Measurements from ENCODE around the gene KATNAL1.

The KATNAL1 gene

DNA sequence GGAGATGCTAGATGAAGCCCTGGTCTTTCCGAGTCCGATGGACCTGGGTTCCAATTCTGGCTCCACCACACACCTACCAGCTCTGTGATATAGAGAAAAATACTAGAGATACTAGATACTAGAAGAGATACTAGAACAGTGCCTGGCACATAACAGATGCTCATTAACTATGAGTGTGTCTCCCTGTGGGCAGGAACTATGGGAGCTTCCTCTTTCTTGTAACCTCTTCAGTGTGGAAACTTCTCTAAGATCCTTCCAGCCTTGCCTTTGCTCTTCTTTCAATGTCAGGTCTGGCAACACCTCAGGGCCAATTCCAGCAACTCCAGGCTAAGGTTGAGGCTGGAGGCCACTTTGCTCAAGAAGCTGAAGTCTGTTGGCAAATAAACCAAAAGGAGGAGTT is 143.9 kb downstream of the KATNAL1 start:
- no peak for DNase-seq (ENCODE audit: low read depth in 2 of 2)

DNA sequence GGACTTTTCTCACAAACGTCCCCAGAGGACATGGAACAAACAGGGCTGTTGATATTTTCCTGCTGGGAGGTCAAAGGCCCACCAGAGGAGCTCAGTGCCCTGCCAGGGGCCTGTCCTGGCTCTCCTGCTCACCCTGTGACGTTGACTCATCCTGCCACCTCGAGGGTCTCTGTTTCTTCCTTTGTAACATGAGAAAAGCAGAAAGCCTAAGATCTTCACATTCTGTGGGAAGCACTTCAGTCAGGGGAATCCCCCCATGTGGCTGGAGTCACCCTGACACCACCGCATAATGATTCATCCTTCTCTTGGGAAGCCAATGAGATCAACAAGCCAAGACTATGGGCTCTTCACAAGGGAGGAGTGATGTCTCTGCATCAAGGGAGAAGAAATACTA is 147.9 kb downstream of the KATNAL1 start:
- DNase-seq (ENCODE audit: low read depth in 2 of 2) = peak; percentile 24 to 28

DNA sequence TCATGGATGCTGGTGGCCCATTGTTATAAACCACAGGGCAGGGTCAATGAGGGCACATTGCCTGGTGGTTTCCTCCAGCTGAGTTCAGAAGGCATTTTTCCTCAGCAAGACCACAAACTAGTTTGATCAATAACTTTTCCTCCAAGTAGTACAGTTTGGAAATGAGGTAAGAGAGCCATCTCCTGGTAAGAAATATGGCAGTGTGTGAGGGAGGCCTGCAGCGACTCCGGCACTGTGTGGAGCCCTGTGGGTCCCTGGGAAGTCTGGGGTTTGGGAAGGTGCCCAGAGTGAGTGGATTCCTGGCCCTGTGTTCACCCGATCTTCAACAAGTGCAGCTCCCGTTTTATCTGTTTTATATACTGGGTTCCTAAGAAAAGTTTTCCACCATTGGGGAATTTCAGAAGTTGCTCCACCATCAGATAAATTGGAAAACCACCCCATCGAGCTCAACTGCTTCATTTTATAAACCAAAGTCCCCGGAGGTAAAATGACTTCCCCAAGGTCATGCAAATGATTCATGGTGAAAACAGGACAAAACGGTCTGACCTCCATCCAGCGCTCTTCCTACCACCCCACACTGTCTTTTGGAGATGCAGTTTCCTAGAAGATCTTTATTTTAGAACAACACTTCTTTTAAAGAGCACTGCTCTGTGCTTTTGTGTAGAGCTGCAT is 148.4 kb downstream of the KATNAL1 start:
- DNase-seq (ENCODE audit: low read depth in 2 of 2) = no peak

DNA sequence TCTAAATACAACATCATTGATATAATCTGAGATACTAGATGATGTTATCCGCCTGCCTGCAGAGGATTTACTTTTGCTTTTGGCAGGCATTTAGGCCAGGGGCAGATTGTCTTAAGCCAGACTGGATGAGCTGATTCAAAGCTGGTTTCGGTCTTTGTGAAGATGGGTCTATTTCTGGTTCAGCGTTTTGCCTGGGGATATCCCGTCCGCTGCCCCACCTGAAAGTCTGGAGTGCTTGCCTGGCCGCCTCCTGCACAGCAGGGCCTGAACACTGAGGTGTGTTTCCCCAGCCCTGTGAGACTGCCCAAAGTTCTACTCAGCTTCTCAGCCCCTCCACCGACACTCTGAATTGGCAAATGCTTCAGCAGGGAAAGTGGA is 149.7 kb downstream of the KATNAL1 start:
- no peak for DNase-seq (ENCODE audit: low read depth in 2 of 2)

DNA sequence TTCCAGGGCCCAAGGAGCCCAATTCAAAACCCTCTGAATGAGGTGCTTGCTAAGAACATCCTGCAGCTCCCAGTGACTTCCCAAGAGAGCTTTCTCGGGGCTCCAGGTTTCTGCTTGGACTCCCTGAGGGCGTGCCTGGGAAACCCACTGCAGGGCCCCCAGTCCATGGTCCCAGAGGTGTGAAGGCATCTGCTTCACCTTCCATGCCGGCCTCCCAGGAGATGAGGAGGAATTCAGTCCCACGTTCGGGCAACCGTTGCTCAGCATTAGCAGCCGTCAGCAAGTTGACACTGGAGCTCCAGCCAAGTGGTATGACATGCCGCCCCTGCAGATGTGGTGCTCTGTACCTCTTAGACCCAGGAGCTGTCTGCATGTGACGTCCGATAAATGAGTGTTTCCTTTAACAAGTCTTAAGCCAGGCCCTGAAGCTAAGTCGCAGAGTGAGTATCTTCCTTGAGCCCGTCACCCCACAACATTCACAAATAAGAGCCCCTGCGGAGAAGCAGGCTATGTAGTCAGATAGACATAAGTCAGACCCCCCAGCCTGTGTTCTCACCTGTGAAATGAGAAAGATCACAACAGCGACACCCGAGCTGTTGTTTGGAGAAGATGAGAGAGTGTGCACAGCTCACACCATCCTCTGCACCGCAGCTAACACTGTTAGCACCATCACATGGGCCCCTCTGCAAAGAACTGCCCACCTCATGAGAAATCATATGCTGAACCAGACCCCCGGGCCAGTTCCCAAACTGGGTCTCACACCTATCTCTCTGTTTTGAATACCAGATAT is 150.3 kb downstream of the KATNAL1 start:
- no peak for DNase-seq (ENCODE audit: low read depth in 2 of 2)

DNA sequence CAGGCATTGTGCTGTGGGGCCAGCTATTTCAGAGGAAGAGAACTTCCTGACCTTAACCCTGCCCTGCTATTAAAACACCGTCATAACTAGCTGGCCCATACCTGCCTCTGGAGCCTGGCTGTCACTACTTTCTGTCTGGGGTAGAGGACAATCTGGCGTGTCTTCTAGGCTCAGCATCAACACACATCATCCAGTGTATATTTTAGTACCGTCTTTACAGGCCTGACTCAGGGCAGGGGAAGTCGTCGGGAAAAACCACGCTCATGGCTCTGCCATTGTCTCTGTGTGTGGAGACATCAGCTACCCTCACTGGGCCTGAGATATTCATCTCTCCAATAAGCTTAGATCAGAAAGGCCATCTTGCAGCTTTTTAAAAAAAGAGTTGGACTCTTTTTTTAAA is 151.1 kb downstream of the KATNAL1 start:
- no peak for DNase-seq (ENCODE audit: low read depth in 2 of 2)

DNA sequence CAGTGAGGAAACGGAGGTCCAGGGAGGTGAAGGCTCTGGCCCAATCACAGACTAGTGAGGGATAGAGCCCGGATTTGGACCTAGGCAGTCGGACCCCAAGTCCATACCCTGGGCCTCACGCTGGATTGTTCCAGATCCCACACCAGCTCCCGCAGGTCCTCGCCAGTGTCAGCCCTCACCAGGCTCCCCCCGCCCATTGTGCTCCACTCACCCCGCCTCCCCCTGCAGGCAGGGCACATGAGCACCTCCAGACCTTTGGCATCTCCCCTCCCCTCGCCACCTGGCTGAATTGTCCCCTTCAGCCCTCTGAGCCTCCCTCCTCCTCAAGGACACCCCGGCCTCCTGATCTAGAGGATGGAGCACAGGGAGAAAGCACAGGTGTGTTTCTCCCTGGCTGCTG is 152.4 kb downstream of the KATNAL1 start:
- no peak for DNase-seq (ENCODE audit: low read depth in 2 of 2)

DNA sequence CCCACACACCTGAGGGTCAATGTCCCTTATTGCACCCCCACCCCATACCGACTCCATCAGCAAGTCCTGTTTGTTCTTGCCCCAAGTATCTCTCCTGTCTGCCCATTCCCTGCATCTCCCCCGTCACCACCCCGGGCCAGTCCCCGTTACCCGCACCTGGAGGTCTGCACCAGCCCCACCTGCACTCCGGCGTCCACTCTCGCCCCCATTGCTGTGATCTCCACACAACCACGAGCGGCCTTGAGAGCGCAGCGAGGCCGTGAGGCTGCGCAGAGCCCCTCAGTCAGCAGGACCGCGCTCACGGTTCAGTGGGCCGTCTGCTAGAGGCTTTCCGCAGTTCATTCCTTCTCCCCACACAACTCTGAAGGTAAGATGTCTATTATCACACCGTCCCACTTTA is 152.8 kb downstream of the KATNAL1 start:
- DNase-seq (ENCODE audit: low read depth in 2 of 2) = no peak

DNA sequence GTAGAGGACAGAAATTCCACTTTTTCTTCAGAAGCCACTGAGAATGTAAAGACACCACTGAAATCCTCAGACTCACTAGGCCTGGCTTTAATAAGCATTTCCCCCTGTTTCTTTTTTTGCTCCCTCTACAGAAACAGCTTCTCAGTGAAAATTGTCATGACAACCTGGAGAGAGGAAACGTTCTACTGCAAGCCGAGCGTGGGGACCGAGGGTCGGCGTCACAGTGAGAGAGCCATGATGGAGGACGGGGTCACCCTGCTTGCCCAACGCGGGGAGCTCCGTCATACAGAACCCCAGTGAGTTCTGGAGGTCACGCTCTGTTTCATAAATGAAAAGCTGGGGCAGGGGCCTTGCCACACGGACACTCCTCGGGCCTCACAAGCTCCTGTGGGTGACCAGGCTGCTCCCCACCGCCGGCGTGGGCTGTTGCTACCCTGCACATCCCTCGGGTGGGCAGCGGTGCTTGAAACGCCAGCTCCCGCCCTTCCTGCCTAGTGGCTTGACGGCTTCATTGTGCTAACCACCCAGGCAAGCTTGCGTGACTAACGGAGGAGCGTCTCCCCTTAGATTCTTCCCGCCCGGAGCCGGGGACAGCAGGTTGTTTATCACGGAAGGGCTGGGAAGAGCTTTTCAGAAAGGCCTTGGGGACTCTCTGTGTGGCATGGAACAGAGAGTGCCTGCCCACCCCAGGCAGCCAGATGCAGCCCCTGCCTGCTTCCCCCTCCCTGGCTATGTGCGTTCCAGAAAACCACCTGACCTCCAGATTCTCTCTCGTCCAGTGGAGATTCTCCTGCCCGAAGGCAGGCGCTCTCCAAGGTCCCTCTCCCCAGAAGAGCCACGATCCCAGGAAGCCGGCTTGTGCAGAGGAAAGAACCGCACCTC is 153.6 kb downstream of the KATNAL1 start:
- DNase-seq (ENCODE audit: low read depth in 2 of 2) = no peak

Measured in stimulated activated CD8-positive, alpha-beta memory T cell treated with anti-CD3 and anti-CD28 coated beads, Interleukin-7, amount 100 ng/mL, for 4 hours (primary cell).